Psoas muscle (tissue), 8 donors: Measurements from ENCODE around the gene RPLP2. TPM values are rescaled to one million over a fixed set of nuclear protein-coding genes. Genes with fewer than 3 reads are reported as not detected.

Source experiments
- ATAC-seq, 4 donors: fragments of 200-7000 bp; cut with Tn5 transposase; one replicate each; pipeline ENCODE4 v1.9.1; 2020; ENCODE audit warnings: moderate library complexity in 3 of 4, mild to moderate bottlenecking in 2 of 4
- DNase-seq, 2 donors: peaks; one replicate each; pipeline ENCODE4 v3.0.0-alpha.2; 2020
- H3K27ac ChIP-seq: fragments of 200-600 bp; one replicate; pipeline ENCODE4 v1.8.0; 2022
- H3K27me3 ChIP-seq, 3 donors: fragments of 200-600 bp in 1 of 3; one replicate each; pipeline versions ENCODE4 v1.6.1 to v1.8.0; 2013 to 2022; ENCODE audit warnings: low read length in 2 of 3, mild to moderate bottlenecking in 2 of 3, moderate library complexity in 1 of 3; ENCODE audit not compliant: insufficient read depth in 3 of 3
- H3K36me3 ChIP-seq, 2 donors: fragments of 200-600 bp in 1 of 2; one replicate each; pipeline versions ENCODE4 v1.6.1 to v1.8.0; 2013 to 2022; ENCODE audit warnings: low read depth in 1 of 2, mild to moderate bottlenecking in 1 of 2, moderate library complexity in 1 of 2; ENCODE audit not compliant: insufficient read depth in 1 of 2
- H3K4me1 ChIP-seq: fragments of 200-600 bp; one replicate; pipeline ENCODE4 v1.8.0; 2022
- H3K4me3 ChIP-seq: fragments of 200-600 bp; one replicate; pipeline ENCODE4 v1.8.0; 2022; ENCODE audit warnings: mild to moderate bottlenecking
- H3K9me3 ChIP-seq: fragments of 200-600 bp; one replicate; pipeline ENCODE4 v1.8.0; 2022
- CTCF ChIP-seq: fragments of 200-600 bp; IDR thresholded peaks from one replicate; pipeline ENCODE4 v1.8.0; 2022; ENCODE audit warnings: antibody characterized with exemption
- WGBS, 3 donors: extraction: QIAGEN DNeasy Blood & Tissue Kit; methylation state at CpG; one replicate each; pipeline versions ENCODE4 v1.1.6 to v1.1.7; 2013; 5-methylcytosine and 5-hydroxymethylcytosine counted together
- intact Hi-C, 2 donors: fragments of 100-400 bp; cut with DNase I; formaldehyde crosslinking; loops; one replicate each; pipeline versions ENCODE4 v1.11.0 to v1.14.2; 2022
- polyA plus RNA-seq, 3 donors: library from polyadenylated mRNA; stranded (reverse); fragments of 200-250 nt; gene quantifications; one replicate each; pipeline ENCODE4 v1.2.3, GENCODE V29; 2013
- total RNA-seq, 4 donors: library from RNA; stranded (reverse); fragmentation: NEBNext Ultra II Directional in 2 of 4; extraction: Animal tissue kit (Norgen Biotek cat#: 25700) in 2 of 4; gene quantifications; one replicate each; pipeline versions ENCODE4 v1.2.1 to v1.2.4, GENCODE V29; 2021 to 2023
- donor health status: healthy with polysubstance abuse.
- donor health status: DM: no; HTN: no; CAD: no; lungs with moderate emphysema.
- donor health status: Bipolar disorder and iron deficiency.
- donor health status: healthy.
- donor health status: DM: yes; HTN: yes; CAD: no.
- donor health status: DM: no; HTN: no; CAD: no.
- donor health status: DM: no; HTN: no; CAD: no.
- donor health status: DM: yes; HTN: yes; CAD: no.

The RPLP2 gene
- total and polyA plus RNA-seq, 7 donors = 779 to 1,781 (median 1,246) TPM

- DNase-seq = peak in 1 of 2 donors; percentile 75
- Histone ChIP-seq H3K4me3 (peak overlapping the region; percentile 57), H3K36me3 (peaks cover 0 to 14% of the 10 kb centered on the region in 2 donors), H3K27ac (peak overlapping the region; percentile 37), H3K27me3 (peaks cover 0 to 37% (median 13%) of the 10 kb centered on the region in 3 donors), H3K9me3 (no peaks in the 10 kb centered on the region), H3K4me1 (peaks cover 36% of the 10 kb centered on the region)
- intact Hi-C loops = no loop called here
- ATAC-seq = no peak
- 27 to 33% (median 32%) methylated on average over 39 to 40 of the region's 40 CpGs for WGBS, 3 donors
- no peak for TF ChIP-seq CTCF
Measured at GRCh38 chr11:829176-829846, 19.5 kb downstream of the RPLP2 start.

GRCh38 chr11:829847-830294 lies 20.1 kb downstream of the RPLP2 start:
- 25 to 32% (median 31%) methylated on average over 28 to 39 of the region's 39 CpGs for WGBS, 3 donors
- TF ChIP-seq CTCF = no peak
- Histone ChIP-seq H3K4me3 (peak overlapping the region; percentile 57), H3K27me3 (peaks cover 0 to 37% (median 13%) of the 10 kb centered on the region in 3 donors), H3K9me3 (no peaks in the 10 kb centered on the region), H3K36me3 (peaks cover 0 to 8% of the 10 kb centered on the region in 2 donors), H3K4me1 (peaks cover 41% of the 10 kb centered on the region), H3K27ac (peak overlapping the region; percentile 5)
- intact Hi-C loops = no loop called here
- ATAC-seq (no peak), DNase-seq (no peak)

- DNase-seq (peak; percentile 79 to 83), ATAC-seq (peak in 2 of 4 donors; percentile 13 to 31)
- peaks cover 0 to 2% of the 10 kb centered on the region in 2 donors for H3K36me3 ChIP-seq
- WGBS, 3 donors = 21 to 27% (median 24%) methylated on average over 46 to 78 of the region's 78 CpGs
- H3K27me3 ChIP-seq = peaks cover 0 to 33% (median 13%) of the 10 kb centered on the region in 3 donors
- intact Hi-C loops = no loop called here
- peak overlapping the region; percentile 57 for H3K4me3 ChIP-seq
- peak overlapping the region; percentile 5 for H3K27ac ChIP-seq
- no peak for TF ChIP-seq CTCF
- H3K9me3 ChIP-seq = no peaks in the 10 kb centered on the region
- H3K4me1 ChIP-seq = peaks cover 47% of the 10 kb centered on the region
Measured at GRCh38 chr11:830295-831117, 20.7 kb downstream of the RPLP2 start.

GRCh38 chr11:831118-831864 lies 21.5 kb downstream of the RPLP2 start:
- 58 to 70% (median 59%) methylated on average over 28 to 31 of the region's 31 CpGs for WGBS, 3 donors
- no peak for DNase-seq
- peaks cover 0 to 27% (median 13%) of the 10 kb centered on the region in 3 donors for H3K27me3 ChIP-seq

More at GRCh38 chr11:831118-831864, 21.5 kb downstream of the RPLP2 start:
- intact Hi-C loops = no loop called here
- ATAC-seq = no peak
- H3K27ac ChIP-seq = peak overlapping the region; percentile 92
- H3K4me1 ChIP-seq = peaks cover 51% of the 10 kb centered on the region
- TF ChIP-seq CTCF = no peak
- H3K36me3 ChIP-seq = peaks cover 0 to 6% of the 10 kb centered on the region in 2 donors
- H3K9me3 ChIP-seq = no peaks in the 10 kb centered on the region
- H3K4me3 ChIP-seq = peak overlapping the region; percentile 57
